Activated naive CD4-positive, alpha-beta T cell treated with anti-CD3 and anti-CD28 coated beads, Interleukin-2, amount 50 U/mL, for 16 hours (primary cell): ENCODE data around the gene BTBD1.
A peak's percentile ranks its signal among the peaks of the same experiment; 100 is the strongest.

Source experiments
- DNase-seq: peaks from one replicate; pipeline ENCODE4 v3.0.0-alpha.2; 2020

The BTBD1 gene

DNA sequence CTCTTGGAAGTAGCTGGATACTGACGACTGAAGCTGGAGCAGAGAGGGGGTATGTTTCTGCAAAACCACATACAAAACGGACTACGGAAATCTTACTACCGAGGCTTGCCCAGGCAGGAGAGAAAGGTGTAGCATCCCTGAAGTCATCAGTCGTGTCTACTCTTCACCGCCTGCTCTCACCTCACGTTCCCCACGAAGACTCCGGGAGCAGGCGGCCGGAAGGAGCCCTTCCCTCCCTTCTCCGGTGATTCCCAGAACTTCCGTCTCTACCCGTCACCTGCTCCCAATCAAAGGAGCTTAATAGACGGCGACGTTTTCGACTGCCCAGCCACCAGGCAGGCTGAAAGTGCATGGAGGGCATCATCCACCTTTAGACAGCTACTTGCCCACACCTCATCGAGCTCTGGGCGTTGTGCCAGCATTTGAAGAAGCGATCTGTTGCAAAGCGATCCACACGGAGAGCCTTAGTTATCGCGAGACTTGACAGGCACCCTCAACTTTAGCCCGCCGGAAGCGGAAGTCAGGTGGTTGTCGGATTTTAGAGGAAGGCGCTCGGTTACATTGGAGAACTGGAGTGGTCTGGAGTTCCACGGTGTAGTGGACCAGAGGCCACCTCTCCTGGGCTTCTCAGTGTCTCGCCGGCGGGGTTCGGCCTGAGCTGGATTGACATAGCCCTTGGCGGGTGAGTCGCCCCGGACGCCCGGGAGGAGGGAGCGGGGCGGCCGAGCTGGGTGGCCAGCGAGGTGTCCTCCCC lies 81.2 kb downstream of the BTBD1 start, which contains the start of gene RAMAC:
Gene RAMAC (plus strand): TSS at position 523 of the 754 bp plus-strand sequence. CDS start 2,809 bp downstream, outside the sequence.
- peak; percentile 92 for DNase-seq

DNA sequence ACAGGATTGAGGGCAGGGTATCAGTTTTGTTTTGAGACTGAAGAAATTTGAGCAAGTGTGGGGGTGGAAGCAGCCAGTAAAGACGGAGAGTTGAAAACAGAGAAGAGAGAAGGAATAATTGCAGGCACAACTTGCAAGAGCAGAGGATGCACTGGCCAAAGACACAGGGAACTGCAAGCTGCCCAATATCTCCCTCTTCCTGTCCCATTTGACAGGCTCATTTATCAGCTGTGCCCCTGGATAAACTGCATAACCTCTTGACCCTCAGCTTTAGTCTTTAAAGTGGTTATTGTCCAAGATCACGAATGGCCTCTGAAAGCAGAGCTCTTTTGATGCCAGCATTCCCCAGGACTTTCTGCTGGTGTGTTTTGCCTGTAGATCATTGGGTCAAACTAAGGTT lies 86.1 kb downstream of the BTBD1 start:
- DNase-seq, result no peak

DNA sequence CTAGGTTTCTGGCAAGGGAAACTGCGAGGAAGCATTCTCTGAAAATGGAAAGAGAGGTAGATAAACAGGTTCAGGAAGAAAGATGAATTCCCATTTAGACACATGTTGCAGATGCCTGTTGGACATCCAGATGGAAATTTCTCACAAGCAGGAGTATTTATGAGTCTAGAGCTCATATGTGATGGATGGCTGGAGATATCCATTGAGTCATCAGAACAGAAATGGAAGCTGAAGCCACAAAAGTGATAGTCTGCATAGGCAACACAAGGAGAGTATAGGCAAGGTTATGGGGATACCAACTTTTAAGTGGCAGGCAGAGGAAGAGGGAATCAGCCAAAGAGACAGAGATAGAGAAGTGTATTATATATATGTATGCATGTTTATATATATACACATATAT lies 87.3 kb downstream of the BTBD1 start:
- DNase-seq, result no peak

DNA sequence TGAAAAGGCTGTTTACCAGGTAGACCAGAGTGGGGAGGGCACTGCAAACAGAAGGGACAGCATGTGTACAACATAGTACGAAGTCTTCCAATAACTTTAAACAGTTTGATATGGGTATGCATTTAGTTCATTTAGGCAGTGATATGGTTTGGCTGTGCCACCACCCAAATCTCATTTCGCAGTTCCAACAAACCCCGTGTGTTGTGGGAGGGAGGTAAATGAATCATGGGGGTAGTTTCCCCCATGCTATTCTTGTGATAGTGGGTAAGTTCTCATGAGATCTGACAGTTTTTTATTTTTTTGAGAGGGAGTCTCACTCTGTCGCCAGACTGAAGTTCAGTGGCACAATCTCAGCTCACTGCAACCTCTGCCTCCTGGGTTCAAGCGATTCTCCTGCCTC lies 88.6 kb downstream of the BTBD1 start:
- DNase-seq, result no peak

DNA sequence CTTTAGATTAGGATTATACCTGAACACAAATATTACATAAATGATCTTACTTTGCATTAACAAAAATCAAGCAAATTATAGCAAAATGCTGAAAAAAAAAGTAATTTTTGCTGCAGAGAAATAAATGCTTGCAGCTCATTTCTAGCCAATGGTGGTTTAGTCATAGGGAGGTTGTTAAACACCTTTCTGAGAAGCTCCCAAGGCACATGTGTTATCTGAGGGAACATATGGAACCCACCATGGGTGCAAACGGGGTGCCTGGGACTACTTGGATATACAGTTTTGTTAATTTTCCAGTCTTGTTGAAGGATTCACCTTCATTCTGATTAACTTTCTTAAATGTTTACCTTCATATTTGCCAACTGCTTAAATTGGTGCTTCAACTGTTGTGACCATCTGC lies 90.0 kb downstream of the BTBD1 start:
- no peak for DNase-seq

DNA sequence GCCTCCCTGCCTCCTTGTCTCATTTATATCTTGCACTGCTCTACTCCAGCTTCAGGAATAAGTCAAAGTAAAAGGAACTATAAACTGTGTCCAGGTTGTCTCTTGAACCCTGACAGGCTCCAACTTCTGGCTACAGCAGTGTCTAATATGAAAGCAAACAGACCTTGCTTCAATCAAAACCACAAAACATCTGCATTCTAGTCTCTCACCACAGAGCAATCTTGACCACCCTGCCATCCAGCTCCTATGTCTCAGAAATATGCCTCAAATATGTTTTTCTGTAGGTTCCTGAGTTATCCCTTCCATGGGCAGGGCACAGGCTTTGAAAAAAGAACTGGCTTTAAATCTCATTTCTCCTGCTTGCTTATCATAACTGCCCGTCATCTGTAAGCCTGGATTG lies 94.1 kb downstream of the BTBD1 start:
- DNase-seq, result no peak

DNA sequence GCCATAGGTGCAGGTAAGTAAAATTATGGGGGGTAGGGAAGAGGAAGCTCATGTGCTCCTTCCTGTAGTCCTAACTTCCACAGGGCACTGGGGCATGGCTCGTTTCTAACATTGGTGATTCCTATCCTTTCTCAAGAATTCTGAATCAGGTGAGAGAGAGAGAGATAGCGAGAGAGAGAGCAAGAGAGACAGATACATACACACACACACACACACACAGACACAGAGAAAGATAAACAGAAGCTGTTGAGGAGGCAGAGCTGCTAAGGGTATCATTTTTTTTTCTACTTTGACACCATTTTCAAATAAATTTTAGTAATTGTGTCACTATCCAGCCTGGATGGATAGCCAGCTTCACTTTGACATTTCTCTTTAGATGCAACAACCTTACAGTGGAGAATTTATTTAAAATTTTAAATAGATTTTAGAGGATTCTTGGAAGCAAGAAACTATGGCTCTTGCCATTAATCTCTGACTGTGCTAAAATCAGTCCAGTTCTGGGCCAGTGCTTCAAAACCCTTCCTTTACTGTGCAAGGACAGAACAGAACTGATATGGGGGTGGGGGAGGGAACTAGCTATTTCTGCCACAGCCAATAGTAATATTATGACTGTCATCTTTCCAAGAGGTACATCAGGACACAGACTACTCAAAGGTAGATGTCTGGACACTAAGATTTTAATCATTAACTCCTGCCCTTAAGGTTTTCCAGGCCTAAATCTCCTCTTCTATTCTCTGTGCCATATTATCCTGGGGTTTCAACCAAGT lies 95.7 kb downstream of the BTBD1 start:
- no peak for DNase-seq

DNA sequence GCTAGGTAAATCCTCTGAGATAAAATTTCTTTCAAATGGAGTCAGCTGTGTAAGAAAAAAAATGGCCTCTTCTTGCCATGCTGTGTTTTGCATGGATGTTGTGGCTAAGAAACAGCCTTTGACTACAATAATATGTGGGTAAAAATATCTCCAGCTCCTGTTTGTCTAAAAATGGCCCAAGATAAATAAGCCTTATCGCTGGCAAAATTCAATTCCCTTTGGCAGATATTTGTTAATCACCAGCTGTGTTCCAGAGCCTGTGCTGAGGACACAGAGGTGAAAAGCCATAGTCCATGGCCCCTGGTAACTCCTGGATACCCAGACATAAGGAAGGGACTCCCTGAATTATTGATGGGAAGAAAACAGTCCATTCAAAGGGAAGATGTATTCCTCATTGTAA lies 96.4 kb downstream of the BTBD1 start:
- DNase-seq, result no peak

DNA sequence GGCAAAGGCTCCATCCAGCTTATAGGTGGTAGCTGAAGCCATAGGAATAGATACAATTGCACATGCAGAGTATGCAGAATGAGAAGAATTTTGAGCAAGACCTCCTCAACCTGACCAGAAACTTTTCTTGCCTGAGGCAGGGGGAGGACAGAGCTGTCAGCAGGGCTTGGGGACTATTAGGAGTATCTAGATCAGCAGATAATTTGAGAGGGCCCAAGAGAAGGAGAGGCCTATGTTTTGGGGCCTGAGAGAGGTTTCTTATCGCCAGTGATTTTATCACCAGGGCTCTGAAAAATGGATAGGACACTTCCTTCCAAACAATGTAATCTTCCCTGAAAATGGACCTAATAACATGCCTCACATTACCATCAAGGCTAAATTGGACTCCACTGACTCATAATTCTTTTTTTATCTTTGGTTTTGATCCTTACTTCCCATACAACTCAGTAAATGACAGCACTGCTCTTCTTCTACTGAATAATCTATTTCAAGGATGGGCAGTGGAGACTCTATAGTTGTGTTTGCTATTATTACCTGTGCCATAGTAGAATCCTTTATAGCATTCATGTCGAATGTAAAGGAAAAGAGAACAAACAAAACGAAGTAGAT lies 96.9 kb downstream of the BTBD1 start:
- DNase-seq, result no peak

DNA sequence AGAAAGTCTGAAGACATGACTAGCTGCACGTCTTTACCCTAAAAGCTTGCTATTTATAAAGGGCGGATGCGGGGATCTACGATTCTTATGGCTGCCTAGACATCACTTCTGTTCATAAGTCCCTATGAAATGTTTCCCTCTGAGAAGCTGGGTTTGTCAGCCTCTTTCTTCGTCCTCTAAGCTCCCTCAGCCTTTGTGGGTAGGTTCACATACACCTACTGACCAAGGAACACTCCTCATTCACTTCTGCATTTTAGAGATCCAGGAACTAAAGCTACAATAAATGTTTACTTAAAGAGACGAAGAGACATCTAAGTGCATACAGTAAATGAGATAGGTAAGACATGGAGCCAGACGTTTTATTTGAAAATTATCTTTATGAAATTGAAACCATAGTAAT lies 97.7 kb downstream of the BTBD1 start:
- no peak for DNase-seq

DNA sequence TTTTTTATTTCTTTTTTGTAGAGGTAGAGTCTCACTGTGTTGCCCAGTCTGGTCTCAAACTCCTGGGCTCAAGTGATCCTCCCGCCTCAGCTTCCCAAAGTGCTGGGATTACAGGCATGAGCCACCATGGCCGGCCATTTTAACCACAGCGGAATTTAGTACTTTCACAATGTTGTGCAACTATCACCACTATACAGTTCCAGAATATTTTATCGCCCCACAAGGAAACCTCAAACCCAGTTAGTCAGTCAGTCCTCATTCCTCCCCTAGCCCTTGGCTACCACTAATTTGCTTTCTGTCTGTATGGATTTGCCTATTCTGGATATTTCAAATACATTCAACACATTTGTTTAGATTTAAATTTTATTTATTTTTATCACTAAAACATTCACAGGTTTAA lies 99.0 kb downstream of the BTBD1 start:
- DNase-seq, result no peak

DNA sequence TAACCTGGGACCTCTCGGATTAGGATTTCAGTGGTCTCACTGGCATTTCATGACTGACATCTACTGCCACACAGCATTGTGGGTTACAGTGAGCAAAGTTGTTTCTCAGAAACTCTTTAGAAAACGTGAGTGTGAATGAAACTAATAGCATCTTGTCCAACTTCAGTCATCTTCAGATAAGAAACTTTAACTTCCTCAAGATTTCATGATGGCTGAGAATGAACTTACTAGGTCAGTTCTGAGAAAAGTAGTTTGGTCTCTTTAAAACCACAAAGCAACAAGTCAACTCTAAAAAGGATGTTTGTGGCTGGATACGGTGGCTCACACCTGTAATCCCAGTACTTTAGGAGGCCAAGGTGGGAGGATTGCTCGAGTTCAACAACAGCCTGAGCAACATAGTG lies 100.4 kb downstream of the BTBD1 start:
- no peak for DNase-seq
